NCI-H2196 (cell line): Measurements from ENCODE around the gene L3MBTL1.

Experiments
- DNase-seq: peaks from one replicate; lab custom pipeline; 2025; ENCODE audit not compliant: unreplicated experiment; lab: John Stamatoyannopoulos, UW

The L3MBTL1 gene

DNA sequence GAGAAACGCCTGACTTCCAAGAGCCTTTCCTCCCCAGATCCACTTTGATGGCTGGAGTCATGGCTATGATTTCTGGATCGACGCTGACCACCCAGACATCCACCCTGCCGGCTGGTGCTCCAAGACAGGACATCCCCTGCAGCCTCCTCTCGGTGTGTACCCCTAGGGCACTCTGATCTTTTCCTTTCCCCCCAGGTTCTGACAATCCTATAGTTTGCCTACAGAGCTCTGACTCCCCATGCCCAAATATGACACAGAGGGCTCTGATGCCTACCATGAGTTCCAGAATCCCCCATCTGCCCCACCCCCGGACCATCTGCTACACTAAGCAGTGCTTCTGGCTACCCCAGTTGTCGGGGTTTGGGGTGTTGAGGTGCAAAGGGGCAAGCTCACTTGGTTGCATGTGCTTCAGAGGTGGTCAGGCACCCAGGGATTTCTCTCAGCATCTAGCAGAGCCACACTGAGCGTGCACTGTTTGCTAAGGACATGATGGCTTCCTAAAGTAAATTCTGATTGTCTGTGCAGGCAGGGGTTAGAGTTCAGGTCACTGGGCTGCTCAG, 27.4 kb downstream of the L3MBTL1 start:
- DNase-seq = no peak

DNA sequence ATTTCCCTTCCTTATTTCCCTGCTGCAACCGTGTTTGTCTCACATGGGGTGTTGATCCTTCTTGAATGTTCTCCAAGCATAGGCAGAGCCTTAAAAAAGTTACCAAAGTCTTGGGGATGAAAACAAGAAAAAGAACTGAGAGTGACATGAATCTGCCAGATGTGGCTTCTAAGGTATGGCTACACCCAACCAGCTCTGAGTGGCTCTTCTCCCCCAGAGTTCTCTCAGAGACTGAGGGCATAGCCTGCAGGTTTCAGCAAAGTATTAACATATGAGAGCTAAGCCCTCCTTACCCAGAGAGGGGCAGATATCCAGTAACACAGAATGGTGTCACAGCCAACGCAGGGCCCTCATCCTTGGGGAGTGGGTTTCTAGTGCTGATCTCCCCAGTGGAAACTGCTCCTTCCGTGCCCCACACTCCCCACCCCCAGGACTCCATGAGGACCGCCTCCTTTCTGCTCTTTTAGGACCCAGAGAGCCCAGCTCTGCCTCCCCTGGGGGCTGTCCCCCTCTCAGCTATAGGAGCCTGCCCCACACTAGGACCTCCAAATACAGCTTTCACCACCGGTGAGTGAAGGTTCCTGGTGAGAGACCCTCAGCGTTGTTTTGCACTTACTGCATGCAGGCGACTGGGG, 28.0 kb downstream of the L3MBTL1 start:
- DNase-seq = no peak

- DNase-seq = no peak
Observed at GRCh38 chr20:43536041-43536816, 28.7 kb downstream of the L3MBTL1 start.

- DNase-seq = no peak
Observed at GRCh38 chr20:43536817-43537440, 29.4 kb downstream of the L3MBTL1 start.

DNA sequence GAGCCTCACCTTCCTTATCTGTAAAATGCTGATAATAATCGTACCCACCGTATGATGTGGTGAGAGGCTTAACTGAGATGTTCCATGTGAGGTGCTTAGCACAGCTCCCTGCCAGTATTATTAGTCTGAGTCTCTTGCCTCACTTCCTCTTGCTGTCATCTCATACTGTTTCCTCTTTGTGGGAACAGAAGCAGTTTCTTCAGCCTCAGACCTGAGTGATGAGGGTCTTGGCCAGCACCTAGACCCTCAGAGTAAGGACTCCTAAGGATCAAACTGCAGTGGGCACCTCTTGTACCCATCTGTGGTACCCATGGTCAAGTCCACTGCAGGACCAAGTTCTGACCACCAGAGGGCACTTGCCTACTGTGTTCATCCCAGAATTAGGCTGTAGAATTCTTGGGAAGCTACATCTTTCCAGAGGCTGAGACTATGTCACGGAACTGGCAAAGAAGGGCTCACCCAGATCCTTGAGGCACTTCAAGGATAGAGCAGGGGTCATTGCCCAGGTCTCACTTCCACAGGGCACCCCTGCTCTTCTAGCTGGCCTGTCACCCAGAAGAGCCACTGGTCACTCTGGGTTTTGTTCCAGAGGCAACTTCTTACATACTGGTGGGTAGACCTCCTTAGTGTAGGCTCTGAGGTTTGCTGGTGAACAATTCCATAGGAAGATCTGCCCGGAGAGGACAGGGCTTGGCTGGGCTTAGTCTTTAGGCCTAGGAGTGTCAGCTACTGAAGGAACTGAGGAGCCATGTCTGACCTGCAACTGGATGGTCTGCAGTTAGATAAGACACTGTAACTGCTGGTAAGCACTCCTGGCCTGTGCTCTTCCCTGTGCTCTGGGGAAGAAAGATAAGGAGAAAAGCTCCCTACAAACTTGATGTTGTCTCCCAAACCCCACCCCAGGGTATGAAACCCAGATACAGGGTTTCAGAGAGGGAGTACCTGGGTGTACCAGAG, 30.7 kb downstream of the L3MBTL1 start:
- peak; percentile 64 for DNase-seq

- DNase-seq = no peak
Observed at GRCh38 chr20:43538878-43539700, 31.6 kb downstream of the L3MBTL1 start.

- no peak for DNase-seq
Observed at GRCh38 chr20:43539975-43540672, 32.6 kb downstream of the L3MBTL1 start.

DNA sequence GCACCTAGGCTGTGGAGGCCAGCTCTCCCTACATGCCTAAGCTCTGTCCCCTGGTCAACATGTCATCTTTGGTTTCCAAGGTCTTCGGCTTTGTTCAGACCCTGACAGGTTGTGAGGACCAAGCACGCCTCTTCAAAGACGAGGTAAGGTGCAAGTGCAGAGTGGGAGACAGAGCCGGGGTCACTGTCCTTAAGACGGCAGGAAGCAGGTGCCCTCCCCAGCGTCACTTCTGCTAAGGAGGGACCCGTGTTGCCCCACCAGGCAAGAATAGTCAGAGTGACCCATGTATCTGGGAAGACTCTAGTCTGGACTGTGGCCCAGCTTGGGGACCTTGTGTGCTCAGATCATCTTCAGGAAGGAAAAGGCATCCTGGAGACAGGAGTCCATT, 33.2 kb downstream of the L3MBTL1 start:
- no peak for DNase-seq

DNA sequence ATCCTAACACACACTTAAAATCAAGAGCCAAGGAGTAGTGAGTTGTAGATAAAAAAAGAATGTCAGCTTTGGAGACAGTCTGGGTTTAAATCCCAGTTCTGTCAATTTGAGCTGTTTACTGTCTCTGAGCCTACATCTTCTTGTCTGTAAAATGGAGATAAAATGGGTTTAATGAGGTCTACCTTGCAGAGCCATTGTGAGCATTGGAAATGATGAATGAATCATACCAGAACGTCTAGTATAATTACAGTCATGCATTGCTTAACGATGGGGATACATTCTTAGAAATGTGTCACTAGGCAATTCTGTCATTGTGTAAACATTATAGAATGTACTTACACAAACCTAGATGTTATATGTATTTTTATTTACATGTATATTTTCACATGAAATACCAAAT, 33.7 kb downstream of the L3MBTL1 start:
- DNase-seq = no peak

DNA sequence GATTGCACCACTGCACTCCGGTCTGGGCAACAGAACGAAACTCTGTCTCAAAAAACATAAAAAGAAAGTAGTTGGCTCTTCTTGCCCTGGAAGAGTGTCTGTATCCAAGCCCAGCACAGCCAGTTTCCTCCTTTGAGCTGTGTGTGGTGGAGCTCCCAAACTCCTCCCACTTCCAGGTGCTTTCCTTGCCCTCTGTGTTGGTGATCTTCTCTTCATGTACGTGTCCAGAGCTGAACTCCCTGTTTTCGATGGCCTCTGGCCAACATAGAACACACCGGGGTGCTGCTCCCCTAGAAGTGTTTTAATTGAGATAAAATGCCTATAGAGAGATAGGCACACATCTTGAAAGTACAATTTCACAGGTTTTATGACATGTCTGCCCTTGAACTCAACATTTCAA, 34.7 kb downstream of the L3MBTL1 start:
- no peak for DNase-seq

DNA sequence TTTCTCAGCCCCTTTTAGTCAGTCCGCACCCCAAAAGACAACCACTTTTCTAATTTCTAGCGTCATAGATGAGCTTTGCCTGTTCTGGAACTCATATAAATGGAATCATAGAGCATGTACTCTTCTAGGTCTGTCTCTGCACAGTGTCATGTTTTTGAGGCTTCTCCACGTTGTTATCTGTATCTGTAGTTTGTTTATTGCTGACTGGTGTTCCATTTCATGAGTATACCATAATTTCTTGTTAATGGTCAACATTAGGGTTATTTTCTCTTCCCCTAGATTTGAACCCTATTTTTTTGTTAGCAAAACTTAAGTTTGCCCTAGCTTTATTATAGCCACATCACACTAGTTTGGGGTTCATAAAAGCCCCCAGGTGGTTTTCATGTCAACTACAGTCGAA, 35.2 kb downstream of the L3MBTL1 start:
- DNase-seq = no peak

DNA sequence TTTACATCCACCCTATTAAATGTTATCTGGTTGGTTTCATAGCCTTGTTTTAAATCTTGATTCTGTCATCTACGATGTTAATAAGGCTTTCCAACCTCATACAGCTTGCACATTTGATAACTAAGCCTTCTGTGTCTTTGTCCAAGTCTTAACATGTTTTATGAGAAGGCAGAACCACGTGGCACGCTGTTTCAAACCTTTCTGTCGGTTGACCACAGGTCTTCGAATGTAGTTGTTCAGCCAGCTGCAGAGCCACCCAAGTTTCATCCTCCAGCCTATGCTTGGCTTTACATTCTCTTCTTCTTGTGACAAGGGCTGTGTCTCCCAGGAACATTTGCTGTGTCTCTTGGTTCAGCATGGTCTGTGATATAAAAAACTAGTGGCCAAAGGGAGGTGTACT, 35.6 kb downstream of the L3MBTL1 start:
- no peak for DNase-seq

DNA sequence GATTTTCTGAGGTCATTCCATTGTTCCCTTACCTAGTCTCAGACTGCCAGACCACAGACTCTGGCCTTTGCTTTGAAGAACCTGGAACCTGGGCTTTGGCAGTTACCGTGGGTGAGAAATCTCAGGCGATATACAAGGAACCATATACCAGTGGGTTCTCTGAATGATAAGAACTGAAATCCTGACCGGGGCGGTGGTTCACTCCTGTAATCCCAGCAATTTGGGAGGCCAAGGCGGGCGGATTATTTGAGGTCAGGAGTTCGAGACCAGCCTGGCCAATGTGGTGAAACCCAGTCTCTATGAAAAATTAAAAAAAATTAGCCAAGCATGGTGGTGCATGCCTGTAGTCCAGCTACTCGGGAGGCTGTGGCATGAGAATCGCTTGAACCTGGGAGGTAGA, 37.0 kb downstream of the L3MBTL1 start:
- no peak for DNase-seq

DNA sequence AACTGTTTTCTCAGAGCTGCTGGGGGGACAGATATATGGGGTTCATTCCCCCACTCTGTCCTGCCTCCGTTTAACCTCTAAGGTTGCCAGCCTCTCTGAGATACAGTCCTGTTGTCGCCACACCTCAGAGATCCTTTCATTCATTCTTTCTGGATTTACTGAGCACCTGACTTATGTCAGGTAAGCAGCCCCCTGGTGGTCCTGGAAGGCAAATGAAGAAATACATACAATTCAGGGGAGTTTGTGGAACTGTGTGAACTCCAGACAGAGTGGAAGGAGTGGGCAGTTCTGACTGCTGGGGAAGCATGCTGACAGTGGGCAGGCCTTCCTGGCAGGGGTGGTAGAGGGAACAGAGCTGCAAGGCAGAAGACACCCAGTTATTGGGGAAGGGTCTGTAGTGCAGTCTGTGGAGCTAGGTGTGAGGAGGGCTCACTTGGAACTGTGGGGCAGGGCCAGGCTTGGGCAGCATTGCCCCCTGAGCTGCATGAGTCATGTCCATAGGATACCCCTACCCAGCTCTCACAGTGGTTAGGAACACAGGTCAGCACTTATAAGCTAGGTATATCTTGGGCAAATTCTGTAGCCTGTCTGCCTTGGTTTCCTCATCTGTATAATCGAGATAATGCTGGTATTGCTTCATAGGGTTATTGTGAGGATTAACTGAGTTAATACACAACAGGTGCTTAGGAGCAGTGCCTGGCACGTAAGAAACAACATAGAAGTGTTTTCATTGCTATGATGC, 38.5 kb downstream of the L3MBTL1 start:
- no peak for DNase-seq

- no peak for DNase-seq
Observed at GRCh38 chr20:43548273-43548880, 40.9 kb downstream of the L3MBTL1 start.

DNA sequence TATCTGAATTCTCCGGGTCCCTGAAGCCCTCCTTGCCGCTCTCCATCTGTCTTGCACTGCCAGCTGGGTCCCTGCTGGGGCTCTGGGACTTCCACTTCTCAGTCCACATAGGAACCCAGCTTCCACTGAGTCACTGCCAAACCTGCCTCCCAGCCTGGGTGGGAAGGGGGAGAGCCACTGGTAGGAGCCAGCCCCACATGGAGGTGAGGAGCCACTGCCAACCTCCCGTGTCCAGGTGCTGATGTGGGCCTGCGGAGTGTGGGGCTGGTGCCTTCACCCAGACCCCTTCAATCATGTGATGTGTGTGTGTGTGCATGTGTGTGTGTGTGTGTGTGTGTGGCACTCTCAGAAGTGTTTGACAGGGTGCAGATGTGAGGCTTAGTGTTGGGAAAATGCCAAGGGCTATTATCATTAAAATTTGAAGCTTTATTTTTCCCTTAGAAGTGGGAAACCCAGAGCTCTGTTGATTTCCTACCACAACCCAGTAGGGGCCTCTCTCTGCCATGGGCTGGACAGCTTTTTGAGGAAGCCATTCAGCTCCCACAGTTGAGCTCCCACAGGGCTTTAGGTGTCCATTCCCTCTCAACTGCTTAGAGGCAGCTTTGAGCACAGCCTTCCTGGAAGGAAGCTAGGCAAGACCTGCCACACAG, 42.0 kb downstream of the L3MBTL1 start:
- DNase-seq = no peak

GRCh38 chr20:43550456-43550855, 43.0 kb downstream of the L3MBTL1 start:
- DNase-seq = no peak

- DNase-seq = no peak
Observed at GRCh38 chr20:43554369-43554768, 46.9 kb downstream of the L3MBTL1 start.
